ENCODE data around the gene SMIM35.
"Not testable (repeated sequence)": the region's sequence is repeated elsewhere in the genome, so short reads cannot be mapped to it uniquely, and the experiment has no call there.

SMIM35 gene

GRCh38 chr11:118078911-118079411 is 7.8 kb downstream of the SMIM35 start:
- DNase-seq: no peak

DNA sequence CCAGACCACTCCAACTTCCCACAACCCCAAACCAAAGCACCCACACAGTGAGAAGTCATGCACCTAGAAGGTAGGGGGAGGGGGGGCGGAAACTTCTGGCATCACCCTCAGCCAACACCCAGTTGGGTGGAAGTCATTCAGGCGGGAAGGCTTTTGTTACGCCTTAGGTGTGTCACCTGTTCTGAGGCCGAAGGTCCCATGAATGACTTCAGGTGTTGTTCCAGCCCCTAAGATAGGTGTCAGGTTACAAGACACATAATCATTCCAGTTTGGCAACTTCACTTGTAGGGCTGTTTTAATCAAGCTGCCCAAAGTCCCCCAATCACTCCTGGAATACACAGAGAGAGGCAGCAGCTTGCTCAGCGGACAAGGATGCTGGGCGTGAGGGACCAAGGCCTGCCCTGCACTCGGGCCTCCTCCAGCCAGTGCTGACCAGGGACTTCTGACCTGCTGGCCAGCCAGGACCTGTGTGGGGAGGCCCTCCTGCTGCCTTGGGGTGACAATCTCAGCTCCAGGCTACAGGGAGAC is 9.9 kb downstream of the SMIM35 start, which contains the start of gene TMPRSS4:
Gene TMPRSS4 (plus strand): TSS at position 325 of the 528 bp plus-strand sequence. CDS start 225 bp downstream, outside the sequence.
- DNase-seq: no peak

DNA sequence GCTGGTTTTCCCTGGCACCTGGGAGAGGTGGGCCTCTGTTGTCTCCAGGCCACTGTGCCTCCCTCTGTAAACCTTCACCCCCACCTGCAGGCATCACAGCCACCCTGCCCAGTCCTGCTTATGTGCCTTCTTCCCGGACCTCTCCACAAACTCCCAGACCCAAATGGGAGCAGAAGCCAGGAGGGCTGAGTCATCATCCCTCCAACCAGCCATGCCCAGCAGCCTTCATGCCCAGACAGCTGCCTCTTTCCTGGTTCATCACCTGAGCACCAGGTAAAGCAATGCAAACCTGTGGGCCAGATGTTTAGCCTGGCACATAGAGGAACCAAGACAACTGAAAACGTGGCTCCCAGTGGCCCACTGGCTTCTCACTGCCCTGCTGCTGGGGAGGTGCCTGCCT is 12.0 kb downstream of the SMIM35 start:
- DNase-seq: no peak

DNA sequence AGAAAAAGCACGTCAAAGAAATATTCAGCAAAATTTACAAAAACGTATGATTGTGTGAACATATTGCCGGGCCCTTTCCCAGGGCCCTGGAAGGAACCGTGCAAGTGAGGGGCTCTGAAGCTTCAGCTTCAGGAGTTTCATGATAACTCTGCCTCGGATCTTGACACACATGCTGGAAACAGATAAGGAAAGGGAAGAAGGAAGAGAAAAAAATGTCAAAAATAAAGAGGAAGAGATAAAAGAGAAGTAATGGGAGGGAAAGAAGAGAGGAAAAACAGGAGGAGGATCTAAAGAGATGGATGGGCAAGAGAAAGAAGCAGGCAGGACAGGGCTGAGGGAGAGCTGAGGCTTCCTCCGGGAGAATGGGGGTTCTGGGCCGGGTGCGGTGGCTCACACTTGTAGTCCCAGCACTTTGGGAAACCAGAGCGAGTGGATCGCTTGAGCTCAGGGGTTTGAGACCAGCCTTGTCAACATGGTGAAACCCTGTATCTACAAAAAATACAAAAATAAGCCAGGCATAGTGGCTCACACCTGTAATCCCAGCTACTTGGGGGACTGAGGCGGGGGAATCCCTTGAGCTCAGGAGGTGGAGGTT is 12.6 kb downstream of the SMIM35 start:
- DNase-seq: no peak

GRCh38 chr11:118073554-118073953 is 13.2 kb downstream of the SMIM35 start:
- DNase-seq: no peak

DNA sequence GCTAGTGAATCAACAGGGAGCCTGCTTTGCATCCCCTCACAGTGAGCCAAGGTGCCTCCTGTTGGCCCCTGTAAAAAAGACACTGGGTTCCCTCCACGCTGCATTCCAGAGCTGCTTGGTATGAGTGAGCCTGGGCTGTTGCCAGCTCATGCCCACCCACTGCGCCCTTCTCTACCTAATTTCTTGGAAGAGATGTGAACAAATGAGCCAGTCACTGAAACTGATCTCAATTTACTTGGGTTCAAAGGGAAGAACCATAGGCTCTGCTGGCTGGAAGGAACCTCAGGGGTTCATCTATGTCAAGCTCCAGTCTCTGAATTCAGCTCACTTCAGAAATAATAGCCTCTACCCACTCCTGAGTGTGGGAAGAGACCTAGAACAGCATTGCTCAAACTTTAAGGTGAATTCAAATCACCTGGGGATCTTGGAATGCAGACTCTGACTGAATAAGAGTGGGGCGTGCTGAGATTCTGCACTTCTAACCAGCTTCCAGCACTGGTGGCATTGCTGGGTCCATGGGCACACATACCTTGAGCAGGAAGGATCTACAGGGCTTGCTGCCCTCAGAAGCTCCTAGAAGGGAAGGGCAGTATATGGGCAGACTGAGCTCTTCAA is 15.2 kb downstream of the SMIM35 start:
- DNase-seq: no peak

DNA sequence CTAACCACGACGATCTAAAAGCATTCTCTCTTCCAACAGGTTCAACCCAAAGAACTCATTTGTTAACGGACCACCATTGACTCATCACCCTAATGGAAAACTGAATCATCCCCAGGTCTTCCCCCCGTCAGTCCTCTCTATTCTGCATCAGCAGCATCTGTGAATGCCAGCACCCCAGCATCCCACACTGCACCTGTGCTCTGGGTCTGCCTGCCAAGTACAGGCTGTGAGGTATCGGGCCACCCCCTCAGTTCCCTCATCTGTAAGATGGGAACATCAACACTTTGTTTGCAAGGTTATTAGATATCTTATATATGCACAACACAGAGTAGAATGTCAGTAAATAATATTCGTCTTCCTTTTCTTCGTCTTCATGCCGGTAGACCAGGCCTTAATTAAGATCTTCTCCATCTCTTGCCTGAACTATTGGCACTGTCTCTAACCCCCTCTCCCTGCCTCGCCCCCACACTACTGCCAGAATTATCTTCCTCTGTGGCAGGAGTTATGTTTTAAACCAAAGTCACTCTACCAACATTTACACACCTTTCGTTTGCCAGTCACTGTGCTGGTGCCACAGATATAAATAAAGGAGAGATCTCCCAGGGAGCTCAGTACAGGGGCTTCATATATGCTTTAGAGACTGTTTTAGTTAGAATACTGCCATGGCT is 17.7 kb downstream of the SMIM35 start:
- DNase-seq: no peak

GRCh38 chr11:118068206-118068944 is 18.4 kb downstream of the SMIM35 start:
- DNase-seq: no peak

DNA sequence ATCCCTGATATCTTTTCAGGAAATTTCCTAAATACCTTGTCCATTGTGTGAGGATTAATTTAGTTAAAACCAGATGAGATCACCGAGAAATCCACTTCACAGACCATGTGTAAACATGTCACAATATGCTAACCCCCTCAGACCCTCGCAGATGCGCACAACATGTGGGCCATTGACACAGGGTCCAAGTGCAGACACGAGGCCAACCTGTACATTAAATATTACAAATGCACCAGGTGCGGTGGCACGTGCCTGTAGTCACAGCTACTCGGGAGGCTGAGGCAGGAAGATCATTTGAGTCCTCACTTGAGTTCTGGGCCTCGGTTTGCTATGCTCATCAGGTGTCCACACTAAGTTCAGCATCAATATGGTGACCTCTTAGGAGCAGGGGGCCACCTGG is 19.8 kb downstream of the SMIM35 start:
- DNase-seq: no peak

DNA sequence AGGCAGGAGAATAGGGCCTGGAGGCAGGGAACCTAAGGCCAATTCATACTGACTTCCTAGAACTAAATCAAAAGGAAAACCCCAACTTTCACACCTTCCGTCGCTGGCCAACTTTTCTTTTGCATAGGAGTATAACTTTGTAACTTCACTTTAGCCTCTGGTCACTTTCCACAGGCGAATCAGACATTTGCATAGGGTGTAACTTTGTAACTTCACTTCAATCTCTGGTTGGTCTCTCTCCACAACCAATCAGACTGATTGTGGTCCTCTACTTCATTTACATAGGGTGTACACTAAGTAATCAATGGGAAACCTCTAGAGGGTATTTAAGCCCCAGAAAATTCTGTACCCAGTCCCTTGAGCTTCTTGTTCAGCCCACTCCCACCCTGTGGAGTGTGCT is 21.4 kb downstream of the SMIM35 start:
- DNase-seq: no peak

GRCh38 chr11:118064956-118065355 is 21.8 kb downstream of the SMIM35 start:
- DNase-seq: no peak

- not testable (repeated sequence) for DNase-seq
These were observed 24.1 kb downstream of the SMIM35 start for GRCh38 chr11:118062631-118063030.

GRCh38 chr11:118062181-118062580 is 24.6 kb downstream of the SMIM35 start:
- DNase-seq: not testable (repeated sequence)

DNA sequence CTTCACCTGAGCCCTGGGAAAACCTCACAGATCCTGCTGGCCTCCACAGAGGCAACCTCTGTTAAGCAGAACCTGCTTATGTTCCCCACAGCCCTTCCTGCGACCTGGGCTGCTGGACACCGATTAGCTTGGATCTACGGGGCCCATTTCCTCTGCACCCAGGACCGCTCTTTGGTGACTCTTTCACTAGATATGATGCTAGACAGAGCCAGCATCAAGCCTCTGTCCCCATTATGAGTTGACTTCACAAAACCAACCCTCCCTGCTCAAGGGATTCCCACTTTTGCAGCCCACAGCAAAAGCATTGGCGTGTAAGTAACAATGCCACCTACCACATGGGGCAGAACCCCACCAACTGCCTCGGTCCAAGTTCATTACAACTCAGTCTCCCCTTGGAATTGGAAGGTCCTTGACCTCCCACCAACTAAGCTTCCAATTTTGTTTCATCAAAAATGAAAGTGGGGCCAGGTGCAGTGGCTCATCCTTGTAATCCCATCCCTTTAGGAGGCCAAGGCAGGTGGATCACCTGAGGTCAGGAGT is 25.1 kb downstream of the SMIM35 start:
- DNase-seq: no peak

DNA sequence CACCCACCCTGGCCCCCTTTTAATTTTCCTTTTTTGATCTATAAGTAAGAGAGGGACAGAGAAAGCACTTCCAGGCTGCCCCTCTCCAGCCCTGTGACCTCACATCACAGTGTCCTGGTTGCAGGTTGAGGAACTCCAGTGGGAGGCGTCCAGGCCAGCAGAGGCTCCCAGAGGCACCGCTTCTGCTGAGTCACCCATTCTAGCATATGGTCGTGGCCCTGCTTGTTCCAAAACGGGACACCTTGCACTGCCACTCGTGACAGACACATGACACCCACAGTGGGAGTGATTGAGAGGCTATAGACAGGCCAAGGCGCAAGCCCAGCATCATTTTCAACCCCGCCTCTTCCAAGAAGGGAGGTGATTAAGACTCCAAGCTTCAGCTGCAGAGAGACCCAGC is 25.9 kb downstream of the SMIM35 start:
- DNase-seq: no peak

GRCh38 chr11:118060081-118060661 is 26.6 kb downstream of the SMIM35 start:
- no peak for DNase-seq

- no peak for DNase-seq
These were observed 27.4 kb downstream of the SMIM35 start for GRCh38 chr11:118059246-118059940.

- DNase-seq: no peak
These were observed 28.2 kb downstream of the SMIM35 start for GRCh38 chr11:118058311-118059245.

- DNase-seq: no peak
These were observed 29.3 kb downstream of the SMIM35 start for GRCh38 chr11:118057251-118058145.

GRCh38 chr11:118056806-118057205 is 30.0 kb downstream of the SMIM35 start:
- DNase-seq: no peak

All from activated CD4-positive, alpha-beta T cell treated with anti-CD3 and anti-CD28 coated beads for 4 hours (primary cell).